HepG2 (cell line): Measurements from ENCODE around the gene KDM3A. TPM values are rescaled to one million over a fixed set of nuclear protein-coding genes. Genes with fewer than 3 reads are reported as not detected.

Source experiments
- ATAC-seq: fragments of 200-7000 bp; cut with Tn5 transposase; 3 replicates; pipeline ENCODE4 v1.9.1; 2020; ENCODE audit warnings: mild to moderate bottlenecking, moderate library complexity
- BruUV-seq: library from RNA; stranded (reverse); fragments of 400-500 nt; replicated peaks from 2 replicates; lab custom pipeline; 2021; lab: Mats Ljungman, UMichigan
- CTCF ChIA-PET: fragments of 300-600 bp; formaldehyde crosslinking; extraction: SDS; loops from one replicate; lab custom pipeline; 2021; ENCODE audit warnings: low total read pairs, inconsistent platforms, low intra/inter-chr PET ratio; lab: Yijun Ruan, JAX
- POLR2A ChIA-PET: fragments of 350-600 bp; sonication (Branson Sonifier 250); formaldehyde crosslinking; loops from one replicate; lab custom pipeline; 2020; ENCODE audit warnings: antibody characterized with exemption, inconsistent platforms; lab: Yijun Ruan, JAX
- DNase-seq: peaks from one replicate; pipeline ENCODE4 v3.0.0-alpha.2; 2015; ENCODE audit warnings: low spot score
- FAIRE-seq: peaks from 3 replicates; lab custom pipeline; 2011; peaks lifted over from hg19 to GRCh38; lab: Jason Lieb, UNC
- H2AFZ ChIP-seq: one replicate; pipeline ENCODE4 v1.6.1; 2011; ENCODE audit warnings: low read length, inconsistent platforms
- H3K27ac ChIP-seq: fragments of 300-600 bp; 3 replicates; pipeline ENCODE4 v1.8.0; 2011; ENCODE audit warnings: mixed run types, mild to moderate bottlenecking, mixed read lengths, low read length, inconsistent platforms; ENCODE audit not compliant: insufficient read depth; ENCODE audit errors: extremely low read length
- H3K27me3 ChIP-seq, 2 experiments: fragments of 200-600 bp in 1 of 2; 2 replicates in 1 of 2; 3 replicates in 1 of 2; pipeline versions ENCODE4 v1.6.0 to v1.8.0; 2011; ENCODE audit warnings: low read length in 2 of 2, mild to moderate bottlenecking in 2 of 2, moderate library complexity in 2 of 2, inconsistent platforms in 1 of 2; ENCODE audit not compliant: insufficient read depth in 2 of 2, control insufficient read depth in 1 of 2
- H3K36me3 ChIP-seq, 2 experiments: fragments of 200-600 bp in 1 of 2; replicated peaks in 1 of 2; 2 replicates in 1 of 2; 3 replicates in 1 of 2; pipeline versions ENCODE4 v1.5.1 to v1.8.0; 2011; ENCODE audit warnings: low read length in 2 of 2, inconsistent platforms in 1 of 2; ENCODE audit not compliant: insufficient read depth in 2 of 2, control insufficient read depth in 1 of 2
- H3K4me1 ChIP-seq: 2 replicates; pipeline ENCODE4 v1.5.1; 2012; ENCODE audit warnings: low read length, inconsistent platforms; ENCODE audit not compliant: insufficient read depth
- H3K4me2 ChIP-seq: 2 replicates; pipeline ENCODE4 v1.6.0; 2011; ENCODE audit warnings: low read depth, low read length, inconsistent platforms
- H3K4me3 ChIP-seq, 3 experiments: fragments of 200-600 bp in 1 of 3; sonication (generic), shearing (Covaris generic) in 1 of 3; replicated peaks in 1 of 3; 2 replicates each; pipeline ENCODE4 v1.5.1; 2011 to 2016; ENCODE audit warnings: low read length in 3 of 3, inconsistent platforms in 2 of 3, low read depth in 2 of 3, mild to moderate bottlenecking in 2 of 3, control low read depth in 1 of 3, mixed read lengths in 1 of 3; ENCODE audit not compliant: insufficient read depth in 1 of 3
- H3K79me2 ChIP-seq: one replicate; pipeline ENCODE4 v1.6.1; 2011; ENCODE audit warnings: low read length, inconsistent platforms; ENCODE audit not compliant: insufficient read depth
- H3K9ac ChIP-seq: 2 replicates; pipeline ENCODE4 v1.6.0; 2011; ENCODE audit warnings: mild to moderate bottlenecking, low read depth, low read length, inconsistent platforms; ENCODE audit not compliant: insufficient read depth
- H3K9me3 ChIP-seq: 2 replicates; pipeline ENCODE4 v1.5.1; 2012; ENCODE audit warnings: mild to moderate bottlenecking, low read length
- H4K20me1 ChIP-seq: 2 replicates; pipeline ENCODE4 v1.6.0; 2011; ENCODE audit warnings: inconsistent platforms, mild to moderate bottlenecking, low read length, moderate library complexity; ENCODE audit not compliant: insufficient read depth
- ASH2L ChIP-seq: fragments of 300-600, 200-600 bp; sonication (generic); IDR thresholded peaks from 2 replicates; pipeline ENCODE4 v1.7.0; 2017; ENCODE audit warnings: low read depth, mild to moderate bottlenecking, moderate library complexity, mixed read lengths, low read length; ENCODE audit not compliant: insufficient read length
- CHD4 ChIP-seq: fragments of 200-600 bp; sonication (generic); IDR thresholded peaks from 2 replicates; pipeline ENCODE4 v1.7.0; 2017; ENCODE audit warnings: mild to moderate bottlenecking, low read length, borderline replicate concordance
- FOXA3 ChIP-seq: IDR thresholded peaks from 2 replicates; pipeline ENCODE4 v1.6.1; 2016; ENCODE audit warnings: missing genetic modification reagents, missing compliant biosample characterization
- HOXA5 ChIP-seq: sonication (generic); formaldehyde crosslinking; IDR thresholded peaks from 2 replicates; pipeline ENCODE4 v1.4.0; 2020; ENCODE audit warnings: missing genetic modification reagents
- MBNL3 ChIP-seq: fragments of 250-450 bp; sonication (Bioruptor Pico); conservative IDR thresholded peaks from 2 replicates; pipeline ENCODE4 v1.8.0; 2022; ENCODE audit warnings: mild to moderate bottlenecking, inconsistent platforms
- NCOA5 ChIP-seq: sonication (generic); formaldehyde crosslinking; IDR thresholded peaks from 2 replicates; pipeline ENCODE4 v1.4.0; 2020; ENCODE audit warnings: missing genetic modification reagents
- NFRKB ChIP-seq: fragments of 450-650 bp; IDR thresholded peaks from 2 replicates; pipeline ENCODE4 v1.6.1; 2017
- RNF2 ChIP-seq: fragments of 450-650 bp; conservative IDR thresholded peaks from 2 replicates; pipeline ENCODE4 v1.6.1; 2016; ENCODE audit warnings: low read depth
- SRF ChIP-seq: IDR thresholded peaks from 2 replicates; pipeline ENCODE4 v1.6.1; 2011; ENCODE audit warnings: mild to moderate bottlenecking, low read depth, low read length, moderate library complexity
- TOPORS ChIP-seq: sonication (generic); formaldehyde crosslinking; IDR thresholded peaks from 2 replicates; pipeline ENCODE4 v1.8.0; 2023; ENCODE audit warnings: mild to moderate bottlenecking, missing genetic modification reagents
- ZFP36 ChIP-seq: fragments of 150-350 bp; IDR thresholded peaks from 2 replicates; pipeline ENCODE4 v1.6.1; 2018; ENCODE audit warnings: borderline replicate concordance, low read length, low read depth; ENCODE audit not compliant: partially characterized antibody
- ZNF354B ChIP-seq: sonication (generic); formaldehyde crosslinking; IDR thresholded peaks from 2 replicates; pipeline ENCODE4 v1.8.0; 2022; ENCODE audit warnings: mild to moderate bottlenecking, missing genetic modification reagents
- ZNF501 ChIP-seq: sonication (generic); formaldehyde crosslinking; IDR thresholded peaks from 2 replicates; pipeline ENCODE4 v1.5.1; 2020; ENCODE audit warnings: mild to moderate bottlenecking, moderate library complexity, missing genetic modification reagents
- WGBS: methylation state at CpG from one replicate; pipeline ENCODE4 v1.1.6; 2017; ENCODE audit warnings: low lambda C conversion rate; 5-methylcytosine and 5-hydroxymethylcytosine counted together
- in situ Hi-C: cut with HindIII; loops from 2 replicates; pipeline ENCODE4 v1.10.0; 2017; ENCODE audit warnings: low pct_unique_long_range_greater_than_20kb; ENCODE audit not compliant: extremely low pct_ligation_motif_present
- intact Hi-C: fragments of 100-400 bp; cut with micrococcal nuclease; formaldehyde crosslinking; loops from one replicate; pipeline ENCODE4 v1.10.0; 2022; ENCODE audit not compliant: unreplicated experiment
- polyA plus RNA-seq, 8 experiments: library from polyadenylated mRNA; depleted of rRNA in 3 of 8; stranded (reverse) in 7 of 8; unstranded in 1 of 8; fragments of >200 nt; fragmentation: Illumina TruSeq in 4 of 8; extraction: Trizol in 4 of 8; gene quantifications; 2 replicates each; pipeline versions ENCODE4 v1.2.1 to v1.2.3, GENCODE V29; 2011 to 2016; ENCODE audit warnings: low read depth in 4 of 8, missing spikeins in 1 of 8, mixed read lengths in 1 of 8; ENCODE audit not compliant: insufficient read depth in 1 of 8
- total RNA-seq, 5 experiments: library from RNA; depleted of rRNA; stranded (reverse); fragments of >200 nt; fragmentation: Illumina TruSeq; extraction: Trizol; gene quantifications; 2 replicates each; pipeline ENCODE4 v1.2.3, GENCODE V29; 2016; ENCODE audit warnings: low read depth in 1 of 5
- TF ChIP-seq, protein P1 (sequence below): IDR thresholded peaks from 2 replicates; pipeline ENCODE4 v1.6.1; 2012; ENCODE audit warnings: inconsistent platforms
- TF ChIP-seq, protein P2 (sequence below): sonication (generic); formaldehyde crosslinking; IDR thresholded peaks from 2 replicates; pipeline ENCODE4 v1.9.0; 2021; ENCODE audit warnings: missing genetic modification reagents, borderline replicate concordance
- TF ChIP-seq, protein P3 (sequence below): IDR thresholded peaks from 2 replicates; pipeline ENCODE4 v1.6.1; 2016
- TF ChIP-seq, protein P4 (sequence below): IDR thresholded peaks from 2 replicates; pipeline ENCODE4 v1.6.1; 2018; ENCODE audit warnings: missing genetic modification reagents
- TF ChIP-seq, protein P5 (sequence below), 2 experiments: sonication (generic) in 1 of 2; formaldehyde crosslinking in 1 of 2; IDR thresholded peaks; 2 replicates each; pipeline versions ENCODE4 v1.5.1 to v1.6.1; 2011 to 2020; ENCODE audit warnings: borderline replicate concordance in 1 of 2, low read depth in 1 of 2, low read length in 1 of 2, mild to moderate bottlenecking in 1 of 2, missing genetic modification reagents in 1 of 2, moderate library complexity in 1 of 2

The KDM3A gene
- total and polyA plus RNA-seq, 2 of the 13 experiments (the other 11 are each of a cell fraction or from before 2014, with no cell fraction given): 21.0 to 70.2 TPM

DNA sequence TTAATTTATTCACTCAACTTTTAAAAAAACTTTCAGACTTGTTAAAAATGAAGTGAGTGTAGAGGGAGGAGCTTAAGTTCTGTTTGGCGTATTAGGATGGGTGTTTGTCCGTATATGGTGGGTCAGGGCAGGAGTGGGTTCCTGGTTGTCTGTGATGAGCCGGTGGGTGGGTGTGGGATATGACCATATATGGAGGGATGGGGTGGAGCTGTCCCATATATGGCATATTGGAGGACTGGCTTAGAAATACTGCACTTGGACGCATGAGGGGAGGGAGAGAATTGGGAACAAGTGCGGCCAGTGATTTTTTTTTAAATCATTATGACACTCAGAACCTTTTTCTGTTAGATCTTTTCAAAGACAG, 1.5 kb downstream of the KDM3A start:
- peaks cover 55% of the 10 kb centered on the region for H4K20me1 ChIP-seq
- peaks cover 22% of the 10 kb centered on the region for H3K9me3 ChIP-seq
- intact Hi-C loops (loop anchor here (5.0 kb wide), 2 partner anchors 180 to 335 kb away; partner anchors contain the start of genes POLR1A, PTCD3 and RNF103), in situ Hi-C loops (no loop called here)
- peaks cover 52% of the 10 kb centered on the region for H3K4me1 ChIP-seq
- H3K9ac ChIP-seq: peak overlapping the region; percentile 78
- ChIA-PET POLR2A (interaction anchor here (1.1 to 3.0 kb wide), 7 partner anchors 9 to 247 kb away, joined by 3 to 14 read pairs (median 4); partner anchors contain the start of genes CHMP3 and IMMT), CTCF (no interaction called here)
- peaks cover 13 to 42% of the 10 kb centered on the region in 2 experiments for H3K36me3 ChIP-seq
- peaks cover 58% of the 10 kb centered on the region for H3K79me2 ChIP-seq
- ATAC-seq: peak; percentile 93
- peak overlapping the region; percentile 70 to 97 (median 81) for H3K4me3 ChIP-seq
- no peak overlapping the region for H2AFZ ChIP-seq
- peak; percentile 93 for DNase-seq
- BruUV-seq: no TSS peak
- peak overlapping the region; percentile 69 for H3K27ac ChIP-seq
- H3K27me3 ChIP-seq: no peaks in the 10 kb centered on the region; a peak in 1 of 5 replicates
- 10% methylated on average over 5 of the region's 5 CpGs for WGBS
- peak overlapping the region; percentile 85 for H3K4me2 ChIP-seq
- FAIRE-seq: peak; percentile 64
- TF ChIP-seq, protein P1, sequence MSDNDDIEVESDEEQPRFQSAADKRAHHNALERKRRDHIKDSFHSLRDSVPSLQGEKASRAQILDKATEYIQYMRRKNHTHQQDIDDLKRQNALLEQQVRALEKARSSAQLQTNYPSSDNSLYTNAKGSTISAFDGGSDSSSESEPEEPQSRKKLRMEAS: peak; percentile 28; the same call in 1 of the 2 replicates
- TF ChIP-seq RNF2 (no peak), MBNL3 (no peak), ZNF501 (CRISPR knock-in tag) (0 out of 2 replicates have a peak, but pooled peaks have one; percentile 4), CHD4 (0 out of 2 replicates have a peak, but pooled peaks have one; percentile 18), FOXA3 (CRISPR knock-in tag) (no peak), ASH2L (peak; percentile 19), TOPORS (CRISPR knock-in tag) (no peak), HOXA5 (0 out of 2 replicates have a peak, but pooled peaks have one; percentile 30), NFRKB (no peak), SRF (peak; percentile 100), ZNF354B (no peak), NCOA5 (no peak), ZFP36 (peak; percentile 93)
- TF ChIP-seq, protein P2, sequence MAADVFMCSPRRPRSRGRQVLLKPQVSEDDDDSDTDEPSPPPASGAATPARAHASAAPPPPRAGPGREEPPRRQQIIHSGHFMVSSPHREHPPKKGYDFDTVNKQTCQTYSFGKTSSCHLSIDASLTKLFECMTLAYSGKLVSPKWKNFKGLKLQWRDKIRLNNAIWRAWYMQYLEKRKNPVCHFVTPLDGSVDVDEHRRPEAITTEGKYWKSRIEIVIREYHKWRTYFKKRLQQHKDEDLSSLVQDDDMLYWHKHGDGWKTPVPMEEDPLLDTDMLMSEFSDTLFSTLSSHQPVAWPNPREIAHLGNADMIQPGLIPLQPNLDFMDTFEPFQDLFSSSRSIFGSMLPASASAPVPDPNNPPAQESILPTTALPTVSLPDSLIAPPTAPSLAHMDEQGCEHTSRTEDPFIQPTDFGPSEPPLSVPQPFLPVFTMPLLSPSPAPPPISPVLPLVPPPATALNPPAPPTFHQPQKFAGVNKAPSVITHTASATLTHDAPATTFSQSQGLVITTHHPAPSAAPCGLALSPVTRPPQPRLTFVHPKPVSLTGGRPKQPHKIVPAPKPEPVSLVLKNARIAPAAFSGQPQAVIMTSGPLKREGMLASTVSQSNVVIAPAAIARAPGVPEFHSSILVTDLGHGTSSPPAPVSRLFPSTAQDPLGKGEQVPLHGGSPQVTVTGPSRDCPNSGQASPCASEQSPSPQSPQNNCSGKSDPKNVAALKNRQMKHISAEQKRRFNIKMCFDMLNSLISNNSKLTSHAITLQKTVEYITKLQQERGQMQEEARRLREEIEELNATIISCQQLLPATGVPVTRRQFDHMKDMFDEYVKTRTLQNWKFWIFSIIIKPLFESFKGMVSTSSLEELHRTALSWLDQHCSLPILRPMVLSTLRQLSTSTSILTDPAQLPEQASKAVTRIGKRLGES: no peak
- TF ChIP-seq, protein P3, sequence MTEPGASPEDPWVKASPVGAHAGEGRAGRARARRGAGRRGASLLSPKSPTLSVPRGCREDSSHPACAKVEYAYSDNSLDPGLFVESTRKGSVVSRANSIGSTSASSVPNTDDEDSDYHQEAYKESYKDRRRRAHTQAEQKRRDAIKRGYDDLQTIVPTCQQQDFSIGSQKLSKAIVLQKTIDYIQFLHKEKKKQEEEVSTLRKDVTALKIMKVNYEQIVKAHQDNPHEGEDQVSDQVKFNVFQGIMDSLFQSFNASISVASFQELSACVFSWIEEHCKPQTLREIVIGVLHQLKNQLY (CRISPR knock-in tag): no peak
- TF ChIP-seq, protein P4, sequence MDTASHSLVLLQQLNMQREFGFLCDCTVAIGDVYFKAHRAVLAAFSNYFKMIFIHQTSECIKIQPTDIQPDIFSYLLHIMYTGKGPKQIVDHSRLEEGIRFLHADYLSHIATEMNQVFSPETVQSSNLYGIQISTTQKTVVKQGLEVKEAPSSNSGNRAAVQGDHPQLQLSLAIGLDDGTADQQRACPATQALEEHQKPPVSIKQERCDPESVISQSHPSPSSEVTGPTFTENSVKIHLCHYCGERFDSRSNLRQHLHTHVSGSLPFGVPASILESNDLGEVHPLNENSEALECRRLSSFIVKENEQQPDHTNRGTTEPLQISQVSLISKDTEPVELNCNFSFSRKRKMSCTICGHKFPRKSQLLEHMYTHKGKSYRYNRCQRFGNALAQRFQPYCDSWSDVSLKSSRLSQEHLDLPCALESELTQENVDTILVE (CRISPR knock-in tag): no peak
- TF ChIP-seq, protein P5, sequence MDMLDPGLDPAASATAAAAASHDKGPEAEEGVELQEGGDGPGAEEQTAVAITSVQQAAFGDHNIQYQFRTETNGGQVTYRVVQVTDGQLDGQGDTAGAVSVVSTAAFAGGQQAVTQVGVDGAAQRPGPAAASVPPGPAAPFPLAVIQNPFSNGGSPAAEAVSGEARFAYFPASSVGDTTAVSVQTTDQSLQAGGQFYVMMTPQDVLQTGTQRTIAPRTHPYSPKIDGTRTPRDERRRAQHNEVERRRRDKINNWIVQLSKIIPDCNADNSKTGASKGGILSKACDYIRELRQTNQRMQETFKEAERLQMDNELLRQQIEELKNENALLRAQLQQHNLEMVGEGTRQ (IDR thresholded peaks at IDR 0.05; ENCODE audit: low read depth, low read length): no peak
- TF ChIP-seq, protein P5 (CRISPR knock-in tag; IDR thresholded peaks at IDR 0.05; ENCODE audit: borderline replicate concordance): peak; percentile 98; the same call in 1 of the 2 replicates
